Stimulated activated CD8-positive, alpha-beta memory T cell treated with anti-CD3 and anti-CD28 coated beads, Interleukin-4, amount 100 ng/mL, for 4 hours (primary cell): Measurements from ENCODE around the gene RNF111.
A peak's percentile ranks its signal among the peaks of the same experiment; 100 is the strongest.
"Not testable (repeated sequence)": the region's sequence is repeated elsewhere in the genome, so short reads cannot be mapped to it uniquely, and the experiment has no call there.

Experiments
- DNase-seq, 2 donors: peaks; one replicate each; pipeline ENCODE4 v3.0.0-alpha.2; 2020; ENCODE audit warnings: low read depth in 2 of 2, low spot score in 1 of 2

Gene RNF111

DNA sequence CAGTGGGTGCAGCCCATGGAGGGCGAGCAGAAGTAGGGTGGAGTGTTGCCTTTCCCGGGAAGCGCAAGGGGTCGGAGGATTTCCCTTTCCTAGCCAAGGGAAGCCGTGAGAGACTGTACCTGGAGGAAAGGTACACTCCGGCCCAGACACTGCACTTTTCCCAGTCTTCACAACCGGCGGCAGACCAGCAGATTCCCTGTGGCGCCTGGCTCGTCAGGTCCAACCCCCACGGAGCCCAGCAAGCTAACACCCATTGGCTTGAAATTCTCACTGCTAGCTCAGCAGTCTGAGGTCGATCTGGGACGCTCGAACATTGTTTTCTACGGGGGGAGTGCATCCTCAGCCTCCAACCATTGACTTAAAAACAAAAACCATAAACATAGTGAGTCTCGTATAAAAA, 144.0 kb downstream of the RNF111 start:
- DNase-seq = no peak

DNA sequence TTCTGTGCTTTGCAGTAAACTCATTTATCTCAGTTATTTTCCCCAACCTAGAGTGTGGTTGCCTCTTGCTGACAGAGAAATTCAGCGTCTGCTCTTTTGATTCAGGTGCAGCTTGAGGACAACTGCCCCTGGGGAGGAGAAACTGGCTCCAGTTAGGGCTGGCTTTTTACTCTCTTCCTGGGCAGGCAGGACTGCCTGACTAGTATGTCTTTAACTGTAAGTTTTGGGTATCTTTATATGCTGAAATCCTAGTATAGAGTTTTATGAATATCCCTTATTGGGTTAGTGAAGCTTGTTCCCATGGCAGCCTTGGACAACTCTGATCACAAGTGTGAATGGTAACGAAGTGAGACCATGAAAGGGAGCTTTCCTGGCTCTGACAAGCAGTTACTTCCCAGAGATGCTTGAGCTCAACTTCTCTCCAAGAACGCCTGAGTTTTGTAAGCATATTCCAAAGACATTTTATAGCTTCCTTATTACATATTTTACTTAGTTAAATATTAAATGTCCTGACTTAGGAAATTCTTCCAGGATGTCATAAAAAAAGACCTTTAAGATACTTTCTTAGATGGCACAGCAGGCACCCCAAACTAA, 144.6 kb downstream of the RNF111 start:
- DNase-seq = no peak

DNA sequence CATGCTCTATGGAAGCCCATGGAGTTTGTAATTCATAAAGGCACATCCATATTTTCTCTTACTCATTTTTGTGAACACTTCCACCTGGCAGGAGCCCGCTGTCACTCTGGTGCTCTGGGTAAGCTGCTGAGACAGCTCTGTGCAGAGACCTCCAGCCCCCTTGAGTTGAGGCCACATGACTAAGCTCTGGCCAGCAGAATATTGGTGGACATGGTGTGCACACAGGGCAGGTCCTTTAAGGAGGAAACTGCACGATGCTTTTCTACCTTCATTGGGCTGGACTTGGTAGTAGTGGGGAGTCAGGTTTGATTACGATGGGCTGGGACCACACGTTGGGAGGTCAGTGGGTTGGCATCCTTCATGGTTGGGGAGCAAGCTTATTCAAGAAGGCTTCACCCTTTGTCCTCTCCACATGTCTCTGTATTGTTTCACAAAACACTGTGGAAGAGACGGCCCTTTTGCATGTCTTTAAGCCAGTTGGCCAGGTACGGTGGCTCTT, 146.5 kb downstream of the RNF111 start:
- no peak for DNase-seq

DNA sequence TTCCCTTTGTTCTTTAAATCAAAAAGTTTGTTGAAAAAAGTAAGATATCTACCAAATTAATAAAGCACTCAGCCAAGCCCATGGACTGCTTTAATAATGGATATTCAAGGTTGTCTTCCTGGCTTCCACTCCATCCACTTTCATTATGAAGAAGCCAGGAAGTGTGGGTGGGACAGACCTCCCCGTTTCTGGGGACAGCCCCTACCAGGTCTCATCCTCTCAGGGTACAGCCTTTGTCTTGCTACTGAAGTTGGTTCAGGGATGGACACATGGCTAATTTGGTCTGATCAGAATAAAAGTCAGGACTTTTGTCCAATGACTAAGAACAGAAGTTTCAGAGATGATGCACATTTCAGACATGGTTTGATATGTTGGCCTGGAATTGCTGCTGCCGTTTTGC, 150.1 kb downstream of the RNF111 start:
- DNase-seq = no peak

DNA sequence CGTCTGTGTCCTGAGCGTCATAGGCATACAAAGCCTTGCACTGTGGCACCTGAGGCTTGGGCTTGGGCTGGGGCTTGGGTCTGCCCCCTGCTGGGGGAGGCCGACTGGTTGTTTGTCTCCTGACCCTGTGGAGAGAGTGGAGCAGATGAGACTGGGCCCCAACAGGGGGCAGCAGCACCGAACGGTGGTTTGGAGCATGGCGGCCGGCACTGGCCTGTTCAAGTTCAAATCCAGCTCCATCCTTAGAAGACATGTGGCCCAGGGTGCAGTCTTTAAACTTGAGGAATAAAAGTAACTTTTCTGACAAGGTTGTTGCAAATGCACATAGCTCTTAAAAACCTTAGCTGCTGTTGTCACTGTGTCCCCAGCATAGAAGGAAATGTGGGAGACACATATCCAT, 150.8 kb downstream of the RNF111 start:
- peak in 1 of 2 donors; percentile 4 for DNase-seq

DNA sequence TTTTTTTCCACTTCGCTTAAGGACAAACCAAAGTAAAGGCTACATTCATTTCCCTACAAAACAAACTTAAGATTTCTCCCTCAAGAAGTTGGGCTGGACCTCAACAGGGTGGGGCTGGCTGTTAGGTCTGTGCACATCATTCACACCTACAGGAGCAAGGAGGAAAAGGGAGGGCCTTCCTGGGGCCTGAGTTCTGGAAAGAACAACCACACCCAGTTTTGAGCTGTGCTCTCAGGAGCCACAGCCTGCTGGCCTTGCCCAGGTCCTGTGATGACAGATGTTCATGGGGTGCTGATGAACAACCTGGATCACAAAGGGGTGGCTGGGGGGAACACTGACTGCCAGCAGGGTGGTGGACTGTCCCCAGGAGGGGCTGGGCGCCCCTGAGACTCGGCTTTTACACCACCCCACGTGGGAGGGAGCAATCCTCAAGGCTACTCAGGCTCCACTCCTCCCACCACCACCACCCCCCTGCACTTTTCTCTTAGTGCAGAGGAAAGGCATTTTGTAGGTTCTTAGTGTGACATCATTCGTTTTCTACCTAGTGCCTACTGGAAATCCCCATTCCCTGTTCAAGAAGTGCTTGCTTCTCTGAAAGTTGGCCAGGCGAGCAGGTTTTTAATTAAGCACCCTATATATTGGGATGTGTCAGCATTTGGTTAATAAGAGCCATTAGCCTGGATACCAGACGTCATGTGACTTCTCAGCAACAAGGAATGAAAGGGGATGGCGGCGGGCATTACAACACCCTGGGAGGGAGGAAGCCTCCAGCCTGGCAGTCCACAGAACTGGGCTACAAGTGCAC, 153.2 kb downstream of the RNF111 start:
- no peak for DNase-seq

DNA sequence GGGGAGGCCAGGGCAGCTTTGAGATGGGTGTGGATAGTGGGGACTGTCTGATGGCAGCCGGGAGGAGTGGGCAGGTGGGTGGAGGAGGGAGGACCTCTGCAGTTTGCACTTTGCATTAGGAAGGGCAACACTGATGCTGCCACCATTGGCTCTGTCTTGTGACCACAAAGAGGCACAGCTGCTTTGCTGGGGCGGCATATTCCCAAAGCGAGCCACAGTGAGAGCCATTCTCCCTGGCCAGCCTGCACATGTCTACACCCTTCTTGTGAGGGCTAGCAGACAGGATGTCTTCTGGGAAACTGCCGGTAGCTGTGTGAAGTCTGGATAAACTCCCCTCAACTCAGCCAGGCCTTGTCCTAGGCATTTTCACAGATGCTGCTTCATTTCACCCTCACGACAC, 155.8 kb downstream of the RNF111 start:
- no peak for DNase-seq

DNA sequence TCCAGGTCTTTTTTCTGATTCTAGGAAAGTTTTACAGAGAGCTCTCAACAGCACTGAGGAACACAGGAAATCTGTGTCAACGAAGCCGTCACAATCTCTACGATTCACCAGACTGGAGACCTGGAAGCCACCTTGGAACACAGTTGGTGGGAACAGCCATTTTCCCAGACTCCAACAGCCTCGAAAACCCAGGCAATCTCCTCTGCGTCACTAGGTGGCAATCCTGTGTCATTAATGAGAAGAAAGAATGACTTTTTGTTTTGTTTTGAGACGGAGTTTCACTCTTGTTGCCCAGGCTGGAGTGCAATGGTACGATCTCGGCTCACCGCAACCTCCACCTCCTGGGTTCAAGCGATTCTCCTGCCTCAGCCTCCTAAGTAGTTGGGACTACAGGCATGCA, 157.1 kb downstream of the RNF111 start:
- not testable (repeated sequence) for DNase-seq
